ENCODE data around the gene ROBO4.

- TF ChIP-seq GATA2 (IDR thresholded peaks at IDR 0.05; ENCODE audit: low read depth, low read length) (no peak), GATA3 (IDR thresholded peaks at IDR 0.05; ENCODE audit: low read depth, low read length) (no peak)
These were observed 60.2 kb downstream of the ROBO4 start for GRCh38 chr11:124837491-124837856.
